Activated CD4-positive, CD25-positive, alpha-beta regulatory T cell treated with anti-CD3 and anti-CD28 coated beads, Interleukin-2, amount 50 U/mL, for 72 hours (primary cell): ENCODE measurements around the gene NPIPA1.
"Not testable (repeated sequence)": the region's sequence is repeated elsewhere in the genome, so short reads cannot be mapped to it uniquely, and the experiment has no call there.

Experiments
- DNase-seq: peaks from one replicate; pipeline ENCODE4 v3.0.0; 2021

NPIPA1 gene

GRCh38 chr16:14930971-14931370, 6.3 kb upstream of the NPIPA1 start:
- not testable (repeated sequence) for DNase-seq

- DNase-seq, result not testable (repeated sequence)
Measured at GRCh38 chr16:14932581-14933375, 4.5 kb upstream of the NPIPA1 start.

GRCh38 chr16:14937994-14938393, 751 bp downstream of the NPIPA1 start:
- not testable (repeated sequence) for DNase-seq

GRCh38 chr16:14942686-14943085, 5.4 kb downstream of the NPIPA1 start:
- DNase-seq, result not testable (repeated sequence)

GRCh38 chr16:14955546-14956231, 18.4 kb downstream of the NPIPA1 start:
- DNase-seq, result no peak

DNA sequence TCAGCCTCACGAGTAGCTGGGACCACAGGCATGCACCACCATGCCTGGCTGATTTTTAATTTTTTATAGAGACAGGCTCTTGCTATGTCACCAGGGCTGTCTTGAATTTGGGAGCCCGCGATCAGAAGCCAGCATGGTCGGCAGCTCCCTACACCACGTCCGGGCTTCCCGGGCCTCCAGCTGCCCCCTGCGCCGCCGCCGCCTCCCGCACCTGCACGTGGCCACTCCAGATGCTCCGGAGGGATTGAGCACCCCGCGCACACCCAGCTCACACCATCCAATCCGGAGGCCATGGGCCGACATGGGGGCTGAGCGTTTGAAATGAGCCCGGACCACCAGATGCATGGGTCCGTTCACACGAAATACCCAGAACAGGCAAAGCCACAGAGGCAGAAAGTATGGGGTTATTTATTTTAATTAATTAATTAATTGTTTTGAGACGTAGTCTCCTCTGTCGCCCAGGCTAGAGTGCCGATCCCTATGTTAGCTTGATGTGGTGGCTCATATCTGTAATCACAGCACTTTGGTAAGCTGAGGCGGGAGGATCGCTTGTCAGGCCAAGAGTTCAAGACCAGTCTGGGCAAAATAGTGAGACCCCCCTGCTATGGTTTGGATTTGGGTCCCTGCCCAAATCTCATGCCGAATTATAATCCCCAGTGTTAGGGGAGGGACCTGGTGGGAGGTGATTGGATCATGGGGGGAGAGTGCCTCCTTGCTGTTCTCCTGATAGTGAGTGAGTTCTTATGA, 20.5 kb downstream of the NPIPA1 start:
- DNase-seq, result no peak

DNA sequence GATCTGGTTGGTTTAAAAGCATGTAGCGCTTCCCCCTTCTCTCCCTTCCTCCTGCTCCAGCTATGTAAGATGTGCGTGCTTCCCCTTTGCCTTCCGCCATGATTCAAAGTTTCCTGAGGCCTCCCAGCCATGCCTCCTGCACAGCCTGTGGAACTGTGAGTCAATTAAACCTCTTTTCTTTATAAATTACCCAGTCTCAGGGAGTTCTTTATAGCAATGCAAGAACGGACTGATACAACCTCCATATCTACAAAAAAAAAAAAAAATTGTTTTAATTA, 21.0 kb downstream of the NPIPA1 start:
- no peak for DNase-seq

- DNase-seq, result no peak
Measured at GRCh38 chr16:14958970-14959369, 21.7 kb downstream of the NPIPA1 start.

DNA sequence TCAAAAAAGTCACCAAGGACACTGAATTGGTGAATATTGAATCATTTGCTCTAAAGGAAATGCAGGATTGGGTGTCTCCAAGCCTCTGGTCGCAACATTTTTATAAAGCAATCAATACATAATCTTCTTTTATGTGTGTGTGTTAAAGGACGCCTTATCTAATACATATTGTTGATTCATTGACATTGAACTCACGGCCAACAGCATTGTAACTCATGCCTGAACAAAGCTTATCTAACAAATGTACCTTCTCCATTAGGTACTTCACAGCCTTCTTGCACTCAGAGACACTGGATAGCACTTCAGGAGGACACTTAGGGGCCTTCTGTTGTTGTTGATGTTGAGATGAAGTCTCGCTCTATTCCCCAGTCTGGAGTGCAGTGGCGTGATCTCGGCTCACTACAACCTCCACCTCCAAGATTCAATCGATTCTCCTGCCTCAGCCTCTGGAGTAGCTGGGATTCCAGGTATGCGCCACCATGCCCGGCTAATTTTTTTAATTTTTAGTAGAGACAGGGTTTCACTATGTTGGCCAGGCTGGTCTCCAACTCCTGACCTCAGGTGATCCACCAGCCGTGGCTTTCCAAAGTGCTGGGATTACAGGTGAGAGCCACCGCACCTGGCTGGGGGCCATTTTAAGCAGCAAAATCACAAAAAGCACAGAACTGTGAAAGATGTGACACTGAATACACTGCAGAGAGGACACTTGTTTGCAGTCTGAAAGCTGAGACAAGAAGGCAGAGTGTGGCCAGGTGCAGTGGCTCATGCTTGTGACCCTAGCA, 24.4 kb downstream of the NPIPA1 start:
- no peak for DNase-seq

DNA sequence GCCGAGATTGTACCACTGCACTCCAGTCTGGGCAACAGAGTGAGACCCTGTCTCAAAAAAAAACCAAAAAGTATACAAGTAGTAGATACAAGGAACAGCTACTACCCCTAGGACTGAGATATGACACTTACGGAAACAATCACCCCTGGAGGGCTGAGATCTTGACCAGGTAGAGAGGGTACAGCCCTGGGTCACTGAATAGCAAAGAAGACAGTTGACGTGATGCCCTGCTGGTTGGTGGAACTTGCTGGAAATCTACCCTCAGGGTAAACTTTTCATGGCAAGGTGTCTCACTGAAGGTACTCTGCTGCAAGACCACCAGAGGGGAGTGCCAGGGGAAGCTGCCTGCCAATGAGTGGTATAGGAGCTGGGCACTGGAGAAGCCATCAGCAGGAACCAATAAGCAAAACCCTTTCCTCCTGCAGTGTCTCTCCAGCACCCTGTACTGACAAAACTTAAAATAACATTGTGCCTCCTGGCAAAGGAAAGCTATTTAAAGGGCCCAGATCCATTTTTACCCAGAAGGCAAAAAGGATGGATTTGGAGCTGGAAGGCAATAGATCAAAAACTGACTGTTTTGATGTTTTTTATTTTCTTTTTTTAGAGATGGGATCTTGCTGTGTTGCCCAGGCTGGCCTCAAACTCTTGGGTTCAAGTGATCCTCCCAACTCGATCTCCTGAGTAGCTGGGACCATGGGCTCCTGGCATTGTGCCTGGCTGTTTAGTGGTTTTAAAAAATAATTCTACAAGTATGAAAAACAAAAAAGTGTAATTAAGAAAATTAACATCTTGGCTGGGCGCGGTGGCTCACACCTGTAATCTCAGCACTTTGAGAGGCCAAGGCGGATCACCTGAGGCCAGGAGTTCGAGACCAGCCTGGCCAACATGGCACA, 26.3 kb downstream of the NPIPA1 start:
- DNase-seq, result no peak

GRCh38 chr16:14965328-14965727, 28.1 kb downstream of the NPIPA1 start:
- DNase-seq, result no peak

- not testable (repeated sequence) for DNase-seq
Measured at GRCh38 chr16:14969795-14970194, 32.6 kb downstream of the NPIPA1 start.

DNA sequence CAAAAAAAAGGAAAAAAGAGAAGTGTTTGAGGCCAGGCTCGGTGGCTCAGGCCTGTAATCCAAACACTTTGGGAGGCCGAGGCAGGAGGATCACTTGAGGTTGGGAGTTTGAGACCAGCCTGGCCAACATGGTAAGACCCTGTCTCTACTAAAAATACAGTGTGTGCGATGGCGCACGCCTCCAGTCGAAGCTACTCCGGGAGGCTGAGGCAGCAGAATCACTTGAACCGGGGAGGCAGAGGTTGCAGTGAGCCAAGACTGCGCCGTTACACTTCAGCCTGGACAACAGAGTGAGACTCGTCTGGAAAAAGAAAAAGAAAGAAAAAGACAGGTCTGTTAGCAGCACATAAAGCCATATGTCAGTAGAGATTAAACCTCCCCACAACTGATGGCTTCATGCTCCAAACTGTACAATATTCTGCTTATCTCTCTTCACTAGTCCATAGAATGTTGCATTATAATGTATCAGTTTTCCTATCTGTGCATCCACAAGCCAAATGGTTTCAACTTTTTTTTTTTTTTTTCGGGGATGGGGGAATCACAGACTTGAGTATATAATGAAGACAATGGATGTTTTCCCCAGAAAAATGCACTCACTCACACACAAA, 34.5 kb downstream of the NPIPA1 start:
- DNase-seq, result not testable (repeated sequence)

GRCh38 chr16:14973785-14974322, 36.6 kb downstream of the NPIPA1 start:
- not testable (repeated sequence) for DNase-seq

- not testable (repeated sequence) for DNase-seq
Measured at GRCh38 chr16:14974331-14974655, 37.0 kb downstream of the NPIPA1 start.

- peak; percentile 100 for DNase-seq
Measured at GRCh38 chr16:14974656-14975417, 37.6 kb downstream of the NPIPA1 start, which contains the start of gene PDXDC1. TSS of gene PDXDC1 (plus strand) at chr16:14975026. CDS start at chr16:14975200, 174 bp downstream.

- DNase-seq, result peak; percentile 66
Measured at GRCh38 chr16:14975418-14976194, 38.4 kb downstream of the NPIPA1 start.

DNA sequence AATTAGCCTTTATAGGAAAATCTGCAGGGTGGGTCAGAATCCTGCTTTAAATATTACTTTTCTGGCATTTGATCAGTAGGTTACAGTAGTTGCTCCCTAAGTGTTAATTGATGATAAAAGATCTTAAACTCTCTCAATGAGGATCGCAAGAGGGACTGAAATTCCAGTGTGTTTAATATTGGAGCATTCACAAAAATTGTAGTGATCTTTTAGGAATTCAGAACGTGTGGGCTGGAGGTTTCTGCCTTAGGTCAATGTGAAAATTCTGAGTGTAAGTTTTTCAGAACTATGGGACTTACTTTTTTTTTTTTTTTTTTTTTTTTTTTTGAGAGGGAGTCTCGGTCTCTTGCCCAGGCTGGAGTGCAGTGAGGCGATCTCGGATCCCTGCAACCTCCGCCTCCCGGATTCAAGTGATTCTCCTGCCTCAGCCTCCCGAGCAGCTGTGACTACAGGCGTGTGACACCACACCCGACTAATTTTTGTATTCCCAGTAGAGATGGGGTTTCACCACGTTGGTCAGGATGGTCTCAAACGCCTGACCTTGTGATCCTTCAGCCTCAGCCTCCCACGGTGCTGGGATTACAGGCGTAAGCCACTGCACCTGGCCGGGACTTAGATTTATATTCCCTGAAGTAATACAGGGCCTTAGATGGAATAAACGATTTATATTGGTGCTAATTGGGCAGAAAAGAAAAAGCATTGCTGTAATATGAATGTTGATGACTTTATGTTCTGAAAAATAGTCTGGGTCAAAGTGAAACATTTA, 39.9 kb downstream of the NPIPA1 start:
- not testable (repeated sequence) for DNase-seq

DNA sequence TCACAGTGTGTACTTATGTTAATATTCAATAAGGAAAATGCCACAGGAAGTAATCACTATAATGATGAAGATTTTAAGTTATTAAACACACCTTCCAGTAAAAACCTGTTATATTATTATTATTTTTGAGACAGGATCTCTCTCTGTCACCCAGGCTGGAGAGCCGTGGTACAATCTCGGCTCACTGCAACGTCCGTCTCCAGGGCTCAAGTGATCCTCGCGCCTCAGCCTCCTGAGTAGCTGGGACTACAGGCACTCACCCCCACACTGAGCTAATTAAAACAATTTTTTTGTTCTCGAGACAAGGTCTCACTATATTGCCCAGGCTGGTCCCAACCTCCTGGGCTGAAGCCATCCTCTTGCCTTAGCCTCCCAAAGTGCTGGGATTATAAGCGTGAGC, 41.0 kb downstream of the NPIPA1 start:
- DNase-seq, result not testable (repeated sequence)
